GM19372 (cell line): ENCODE results near the gene MTHFD1.

Source experiments
- ATAC-seq: cut with Tn5 transposase; IDR thresholded peaks from one replicate; pipeline ENCODE4 v1.9.1; 2021; ENCODE audit warnings: mild to moderate bottlenecking, low read depth, moderate library complexity; ENCODE audit not compliant: unreplicated experiment

MTHFD1 gene

GRCh38 chr14:64405295-64405694 is 17.1 kb downstream of the MTHFD1 start:
- no peak for ATAC-seq

GRCh38 chr14:64407329-64407728 is 19.2 kb downstream of the MTHFD1 start:
- ATAC-seq = no peak

GRCh38 chr14:64409126-64409920 is 21.2 kb downstream of the MTHFD1 start:
- ATAC-seq = peak; percentile 60

GRCh38 chr14:64410084-64410774 is 22.1 kb downstream of the MTHFD1 start:
- no peak for ATAC-seq

GRCh38 chr14:64411001-64411400 is 22.8 kb downstream of the MTHFD1 start:
- ATAC-seq = no peak

- ATAC-seq = no peak
Observed at GRCh38 chr14:64412237-64412636, 24.1 kb downstream of the MTHFD1 start.

GRCh38 chr14:64416348-64416932 is 28.3 kb downstream of the MTHFD1 start:
- ATAC-seq = no peak

- ATAC-seq = no peak
Observed at GRCh38 chr14:64417055-64417770, 29.1 kb downstream of the MTHFD1 start.

GRCh38 chr14:64417771-64418125 is 29.6 kb downstream of the MTHFD1 start:
- no peak for ATAC-seq

GRCh38 chr14:64419003-64419402 is 30.9 kb downstream of the MTHFD1 start:
- no peak for ATAC-seq

- no peak for ATAC-seq
Observed at GRCh38 chr14:64421166-64421565, 33.0 kb downstream of the MTHFD1 start.

- ATAC-seq = no peak
Observed at GRCh38 chr14:64422005-64422404, 33.9 kb downstream of the MTHFD1 start.

- ATAC-seq = no peak
Observed at GRCh38 chr14:64422756-64423155, 34.6 kb downstream of the MTHFD1 start.

GRCh38 chr14:64423987-64424386 is 35.8 kb downstream of the MTHFD1 start:
- ATAC-seq = no peak

GRCh38 chr14:64434528-64434927 is 46.4 kb downstream of the MTHFD1 start:
- no peak for ATAC-seq

- ATAC-seq = no peak
Observed at GRCh38 chr14:64438181-64438841, 50.2 kb downstream of the MTHFD1 start.

- ATAC-seq = no peak
Observed at GRCh38 chr14:64439141-64439540, 51.0 kb downstream of the MTHFD1 start.

- no peak for ATAC-seq
Observed at GRCh38 chr14:64440494-64440893, 52.3 kb downstream of the MTHFD1 start.

- ATAC-seq = no peak
Observed at GRCh38 chr14:64442300-64442988, 54.3 kb downstream of the MTHFD1 start.

GRCh38 chr14:64444140-64444539 is 56.0 kb downstream of the MTHFD1 start:
- ATAC-seq = no peak
